Karpas-422 (cell line): ENCODE results near the gene ZNF462. TPM values are rescaled to one million over a fixed set of nuclear protein-coding genes. Genes with fewer than 3 reads are reported as not detected.

ENCODE experiments used
- DNase-seq: peaks from one replicate; pipeline ENCODE4 v3.0.0-alpha.2; 2015
- H2AFZ ChIP-seq: fragments of 200-600 bp; sonication (generic); 2 replicates; pipeline ENCODE4 v1.6.1; 2014; ENCODE audit warnings: antibody characterized with exemption, low read length, mixed read lengths
- H3K27ac ChIP-seq: fragments of 200-600 bp; sonication (generic); 2 replicates; pipeline ENCODE4 v1.5.1; 2014; ENCODE audit warnings: mild to moderate bottlenecking, low read length, moderate library complexity
- H3K27me3 ChIP-seq: fragments of 200-600 bp; sonication (generic); 2 replicates; pipeline ENCODE4 v1.6.1; 2014; ENCODE audit warnings: low read length, mixed read lengths
- H3K36me3 ChIP-seq: fragments of 200-600 bp; sonication (generic); 2 replicates; pipeline ENCODE4 v1.6.1; 2014; ENCODE audit warnings: low read length, mixed read lengths; ENCODE audit not compliant: insufficient read depth
- H3K4me1 ChIP-seq: fragments of 200-600 bp; sonication (generic); 2 replicates; pipeline ENCODE4 v1.6.1; 2014; ENCODE audit warnings: mild to moderate bottlenecking, low read length, mixed read lengths
- H3K4me2 ChIP-seq: fragments of 200-600 bp; sonication (generic); 2 replicates; pipeline ENCODE4 v1.6.1; 2014; ENCODE audit warnings: low read length, low read depth, mild to moderate bottlenecking; ENCODE audit not compliant: poor library complexity, severe bottlenecking
- H3K4me3 ChIP-seq: fragments of 200-600 bp; sonication (generic); 2 replicates; pipeline ENCODE4 v1.5.1; 2014; ENCODE audit warnings: mild to moderate bottlenecking, antibody characterized with exemption, low read length, mixed read lengths
- H3K79me2 ChIP-seq: fragments of 200-600 bp; sonication (generic); 2 replicates; pipeline ENCODE4 v1.6.1; 2014; ENCODE audit warnings: mild to moderate bottlenecking, low read length, mixed read lengths
- H3K9ac ChIP-seq: fragments of 200-600 bp; sonication (generic); 2 replicates; pipeline ENCODE4 v1.6.0; 2014; ENCODE audit warnings: low read length
- H3K9me2 ChIP-seq: fragments of 200-600 bp; sonication (generic), shearing (Covaris generic); replicated peaks from 2 replicates; pipeline ENCODE4 v1.6.0; 2014; ENCODE audit warnings: mild to moderate bottlenecking, low read length, moderate library complexity; ENCODE audit not compliant: insufficient read depth
- H3K9me3 ChIP-seq: fragments of 300-700, 200-600 bp; sonication (generic); 2 replicates; pipeline ENCODE4 v1.6.1; 2014; ENCODE audit warnings: low read length, mixed read lengths
- H4K20me1 ChIP-seq: fragments of 200-600 bp; sonication (generic); 2 replicates; pipeline ENCODE4 v1.6.1; 2014; ENCODE audit warnings: mild to moderate bottlenecking, antibody characterized with exemption, low read length, low read depth; ENCODE audit not compliant: insufficient read depth
- total RNA-seq: library from RNA; depleted of rRNA; stranded (reverse); fragments of >200 nt; shearing (Covaris generic); gene quantifications from 2 replicates; pipeline ENCODE4 v1.2.3, GENCODE V29; 2014; ENCODE audit warnings: low replicate concordance

ZNF462 gene
- total RNA-seq, 1 experiment from 2014 or later: not detected

- H4K20me1 ChIP-seq: no peaks in the 10 kb centered on the region
- no peaks in the 10 kb centered on the region for H3K4me1 ChIP-seq
- H3K4me2 ChIP-seq: no peak overlapping the region
- DNase-seq: no peak
- H3K9ac ChIP-seq: no peak overlapping the region
- no peaks in the 10 kb centered on the region for H3K9me2 ChIP-seq
- H3K79me2 ChIP-seq: no peaks in the 10 kb centered on the region
- no peaks in the 10 kb centered on the region for H3K27me3 ChIP-seq
- no peaks in the 10 kb centered on the region for H3K36me3 ChIP-seq
- no peak overlapping the region for H3K27ac ChIP-seq
- H3K4me3 ChIP-seq: no peak overlapping the region
- H2AFZ ChIP-seq: no peak overlapping the region
- no peaks in the 10 kb centered on the region for H3K9me3 ChIP-seq
These were observed 103.5 kb downstream of the ZNF462 start for GRCh38 chr9:106966481-106966880.

- H3K4me2 ChIP-seq: no peak overlapping the region
- no peaks in the 10 kb centered on the region for H3K9me3 ChIP-seq
- no peaks in the 10 kb centered on the region for H3K79me2 ChIP-seq
- H3K27me3 ChIP-seq: no peaks in the 10 kb centered on the region
- DNase-seq: no peak
- no peaks in the 10 kb centered on the region for H3K4me1 ChIP-seq
- no peaks in the 10 kb centered on the region for H4K20me1 ChIP-seq
- no peaks in the 10 kb centered on the region for H3K9me2 ChIP-seq
- H3K27ac ChIP-seq: no peak overlapping the region
- no peaks in the 10 kb centered on the region for H3K36me3 ChIP-seq
- no peak overlapping the region for H3K4me3 ChIP-seq
- no peak overlapping the region for H2AFZ ChIP-seq
- no peak overlapping the region for H3K9ac ChIP-seq
These were observed 106.7 kb downstream of the ZNF462 start for GRCh38 chr9:106969696-106970095.

- H3K9me3 ChIP-seq: no peaks in the 10 kb centered on the region
- H3K9ac ChIP-seq: no peak overlapping the region
- no peaks in the 10 kb centered on the region for H4K20me1 ChIP-seq
- no peaks in the 10 kb centered on the region for H3K36me3 ChIP-seq
- H3K27me3 ChIP-seq: no peaks in the 10 kb centered on the region
- no peak overlapping the region for H3K27ac ChIP-seq
- no peaks in the 10 kb centered on the region for H3K9me2 ChIP-seq
- H3K4me2 ChIP-seq: no peak overlapping the region
- no peak overlapping the region for H2AFZ ChIP-seq
- DNase-seq: no peak
- H3K79me2 ChIP-seq: no peaks in the 10 kb centered on the region
- H3K4me3 ChIP-seq: no peak overlapping the region
- H3K4me1 ChIP-seq: no peaks in the 10 kb centered on the region
These were observed 107.4 kb downstream of the ZNF462 start for GRCh38 chr9:106970219-106970975.

- H3K27me3 ChIP-seq: no peaks in the 10 kb centered on the region
- no peak overlapping the region for H3K4me2 ChIP-seq
- DNase-seq: no peak
- no peaks in the 10 kb centered on the region for H3K9me3 ChIP-seq
- no peaks in the 10 kb centered on the region for H3K4me1 ChIP-seq
- no peak overlapping the region for H2AFZ ChIP-seq
- no peaks in the 10 kb centered on the region for H3K79me2 ChIP-seq
- H3K9ac ChIP-seq: no peak overlapping the region
- no peaks in the 10 kb centered on the region for H4K20me1 ChIP-seq
- H3K27ac ChIP-seq: no peak overlapping the region
- H3K36me3 ChIP-seq: no peaks in the 10 kb centered on the region
- no peaks in the 10 kb centered on the region for H3K9me2 ChIP-seq
- no peak overlapping the region for H3K4me3 ChIP-seq
These were observed 108.1 kb downstream of the ZNF462 start for GRCh38 chr9:106970976-106971457.

- H2AFZ ChIP-seq: no peak overlapping the region
- no peaks in the 10 kb centered on the region for H3K4me1 ChIP-seq
- no peaks in the 10 kb centered on the region for H3K9me2 ChIP-seq
- H3K27ac ChIP-seq: no peak overlapping the region
- H3K27me3 ChIP-seq: no peaks in the 10 kb centered on the region
- H3K4me2 ChIP-seq: no peak overlapping the region
- no peak overlapping the region for H3K9ac ChIP-seq
- H3K36me3 ChIP-seq: no peaks in the 10 kb centered on the region
- no peaks in the 10 kb centered on the region for H3K9me3 ChIP-seq
- no peak overlapping the region for H3K4me3 ChIP-seq
- no peaks in the 10 kb centered on the region for H4K20me1 ChIP-seq
- H3K79me2 ChIP-seq: no peaks in the 10 kb centered on the region
- no peak for DNase-seq
These were observed 109.1 kb downstream of the ZNF462 start for GRCh38 chr9:106972082-106972481.

GRCh38 chr9:106974341-106974740 lies 111.4 kb downstream of the ZNF462 start:
- no peak overlapping the region for H3K4me3 ChIP-seq
- no peaks in the 10 kb centered on the region for H3K9me3 ChIP-seq
- no peaks in the 10 kb centered on the region for H3K9me2 ChIP-seq
- no peak overlapping the region for H3K27ac ChIP-seq
- H3K36me3 ChIP-seq: no peaks in the 10 kb centered on the region
- H3K4me2 ChIP-seq: no peak overlapping the region
- DNase-seq: no peak
- H3K79me2 ChIP-seq: no peaks in the 10 kb centered on the region
- H3K4me1 ChIP-seq: no peaks in the 10 kb centered on the region
- no peaks in the 10 kb centered on the region for H4K20me1 ChIP-seq
- no peak overlapping the region for H3K9ac ChIP-seq
- no peaks in the 10 kb centered on the region for H3K27me3 ChIP-seq
- H2AFZ ChIP-seq: no peak overlapping the region

GRCh38 chr9:106976772-106977171 lies 113.8 kb downstream of the ZNF462 start:
- Histone ChIP-seq H3K9ac (no peak overlapping the region), H3K36me3 (no peaks in the 10 kb centered on the region), H3K9me3 (no peaks in the 10 kb centered on the region), H3K27me3 (no peaks in the 10 kb centered on the region), H3K79me2 (no peaks in the 10 kb centered on the region), H4K20me1 (no peaks in the 10 kb centered on the region), H3K27ac (no peak overlapping the region), H3K4me2 (no peak overlapping the region), H3K9me2 (no peaks in the 10 kb centered on the region), H3K4me1 (no peaks in the 10 kb centered on the region), H2AFZ (no peak overlapping the region), H3K4me3 (no peak overlapping the region)
- peak; percentile 50 for DNase-seq

- H3K27ac ChIP-seq: no peak overlapping the region
- DNase-seq: no peak
- no peaks in the 10 kb centered on the region for H3K9me3 ChIP-seq
- H3K9me2 ChIP-seq: no peaks in the 10 kb centered on the region
- no peak overlapping the region for H3K4me2 ChIP-seq
- no peak overlapping the region for H2AFZ ChIP-seq
- H3K4me1 ChIP-seq: no peaks in the 10 kb centered on the region
- H3K27me3 ChIP-seq: no peaks in the 10 kb centered on the region
- H3K79me2 ChIP-seq: no peaks in the 10 kb centered on the region
- H3K4me3 ChIP-seq: no peak overlapping the region
- no peaks in the 10 kb centered on the region for H4K20me1 ChIP-seq
- no peaks in the 10 kb centered on the region for H3K36me3 ChIP-seq
- H3K9ac ChIP-seq: no peak overlapping the region
These were observed 117.7 kb downstream of the ZNF462 start for GRCh38 chr9:106980551-106981101.
